Lower lobe of right lung (tissue), 2 donors: ENCODE results near the gene E2F6. TPM values are rescaled to one million over a fixed set of nuclear protein-coding genes. Genes with fewer than 3 reads are reported as not detected.
A peak's percentile ranks its signal among the peaks of the same experiment; 100 is the strongest.

Experiments used
- ATAC-seq, 2 donors: fragments of 200-7000 bp; cut with Tn5 transposase; one replicate each; pipeline ENCODE4 v1.9.1; 2020 to 2022; ENCODE audit warnings: mild to moderate bottlenecking in 2 of 2, moderate library complexity in 2 of 2
- DNase-seq: peaks from one replicate; pipeline ENCODE4 v3.0.0-alpha.2; 2020
- H3K27ac ChIP-seq: fragments of 200-600 bp; one replicate; pipeline ENCODE4 v1.8.0; 2022
- H3K27me3 ChIP-seq: fragments of 200-600 bp; one replicate; pipeline ENCODE4 v1.8.0; 2022; ENCODE audit warnings: low read depth
- H3K36me3 ChIP-seq: fragments of 200-600 bp; one replicate; pipeline ENCODE4 v1.8.0; 2022; ENCODE audit warnings: mild to moderate bottlenecking
- H3K4me1 ChIP-seq: fragments of 200-600 bp; one replicate; pipeline ENCODE4 v1.8.0; 2022
- H3K4me3 ChIP-seq: fragments of 200-600 bp; one replicate; pipeline ENCODE4 v1.8.0; 2022; ENCODE audit warnings: mild to moderate bottlenecking
- H3K9me3 ChIP-seq: fragments of 200-600 bp; one replicate; pipeline ENCODE4 v1.8.0; 2022
- CTCF ChIP-seq: fragments of 200-600 bp; IDR thresholded peaks from one replicate; pipeline ENCODE4 v1.8.0; 2022; ENCODE audit warnings: antibody characterized with exemption, mild to moderate bottlenecking
- intact Hi-C: fragments of 100-400 bp; cut with DNase I; formaldehyde crosslinking; loops from one replicate; pipeline ENCODE4 v1.11.0; 2022
- total RNA-seq: library from RNA; stranded (reverse); fragmentation: NEBNext Ultra II Directional; extraction: Animal tissue kit (Norgen Biotek cat#: 25700); gene quantifications from one replicate; pipeline ENCODE4 v1.2.1, GENCODE V29; 2021
- donor health status: DM: no; HTN: yes; CAD: no; lungs with severe emphysema.

Gene E2F6
- total RNA-seq, 1 donor from 2014 or later = 12.3 TPM

DNA sequence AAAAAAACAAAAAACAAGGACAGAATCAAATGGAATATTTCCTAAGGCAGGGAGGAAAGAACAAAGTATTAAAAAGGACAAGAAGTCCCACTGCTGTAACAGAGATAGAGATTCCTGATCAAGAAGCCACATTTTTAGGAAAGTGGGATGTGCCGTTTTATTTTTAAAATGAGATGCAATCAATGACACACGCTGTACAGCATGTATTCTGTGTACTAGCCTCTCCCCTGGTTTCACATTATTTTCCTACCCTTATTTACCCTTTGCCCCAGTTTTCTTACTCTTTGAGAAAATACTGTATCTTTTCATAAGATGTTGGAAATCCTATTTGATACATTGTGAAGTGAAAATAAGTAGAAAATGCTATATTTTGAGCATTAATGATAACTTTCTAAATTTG, 45.8 kb downstream of the E2F6 start:
- ATAC-seq (no peak), DNase-seq (no peak)
- Histone ChIP-seq H3K4me1 (no peaks in the 10 kb centered on the region), H3K9me3 (peaks cover 5% of the 10 kb centered on the region), H3K27ac (no peak overlapping the region), H3K4me3 (no peak overlapping the region), H3K36me3 (no peaks in the 10 kb centered on the region), H3K27me3 (no peaks in the 10 kb centered on the region)
- intact Hi-C loops = no loop called here
- TF ChIP-seq CTCF = no peak

GRCh38 chr2:11419781-11420180, 46.2 kb downstream of the E2F6 start:
- intact Hi-C loops = no loop called here
- ATAC-seq = no peak
- no peak for TF ChIP-seq CTCF
- Histone ChIP-seq H3K36me3 (no peaks in the 10 kb centered on the region), H3K4me1 (no peaks in the 10 kb centered on the region), H3K27ac (no peak overlapping the region), H3K9me3 (peaks cover 5% of the 10 kb centered on the region), H3K4me3 (no peak overlapping the region), H3K27me3 (no peaks in the 10 kb centered on the region)
- no peak for DNase-seq

DNA sequence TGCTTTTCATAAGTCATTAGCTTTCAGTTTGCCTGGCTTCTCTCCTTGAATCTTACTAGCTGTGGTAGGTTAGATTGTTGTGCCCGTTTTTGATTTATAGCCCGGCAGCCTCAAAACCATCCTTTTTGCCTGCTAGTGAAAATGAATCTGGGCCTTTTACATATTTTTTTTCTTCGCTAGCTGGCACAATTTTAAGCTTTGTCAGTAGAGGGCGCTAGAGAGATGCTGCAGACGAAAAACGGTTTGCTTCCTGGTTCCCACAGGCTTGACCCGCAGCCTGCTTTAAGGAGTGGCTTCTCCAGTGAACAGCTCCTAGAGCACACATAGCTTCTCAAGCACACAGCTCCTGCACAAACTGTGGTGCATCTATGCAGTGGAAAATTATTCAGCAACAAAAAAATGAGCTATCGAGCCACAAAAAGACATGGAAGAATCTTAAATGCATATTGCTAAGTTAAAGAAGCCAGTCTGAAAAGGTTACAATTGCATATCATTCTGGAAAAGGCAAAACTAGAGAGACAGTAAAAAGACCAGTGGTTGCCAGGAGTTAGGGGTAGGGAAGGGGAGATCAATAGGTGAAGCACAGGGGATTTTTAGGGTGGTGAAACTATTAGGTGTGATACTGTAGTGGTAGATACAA, 47.9 kb downstream of the E2F6 start:
- intact Hi-C loops = no loop called here
- DNase-seq (no peak), ATAC-seq (peak in 1 of 2 donors; percentile 45)
- peak; percentile 33 for TF ChIP-seq CTCF
- H3K36me3 ChIP-seq = no peaks in the 10 kb centered on the region
- no peaks in the 10 kb centered on the region for H3K4me1 ChIP-seq
- peaks cover 5% of the 10 kb centered on the region for H3K9me3 ChIP-seq
- no peaks in the 10 kb centered on the region for H3K27me3 ChIP-seq
- H3K27ac ChIP-seq = no peak overlapping the region
- no peak overlapping the region for H3K4me3 ChIP-seq

DNA sequence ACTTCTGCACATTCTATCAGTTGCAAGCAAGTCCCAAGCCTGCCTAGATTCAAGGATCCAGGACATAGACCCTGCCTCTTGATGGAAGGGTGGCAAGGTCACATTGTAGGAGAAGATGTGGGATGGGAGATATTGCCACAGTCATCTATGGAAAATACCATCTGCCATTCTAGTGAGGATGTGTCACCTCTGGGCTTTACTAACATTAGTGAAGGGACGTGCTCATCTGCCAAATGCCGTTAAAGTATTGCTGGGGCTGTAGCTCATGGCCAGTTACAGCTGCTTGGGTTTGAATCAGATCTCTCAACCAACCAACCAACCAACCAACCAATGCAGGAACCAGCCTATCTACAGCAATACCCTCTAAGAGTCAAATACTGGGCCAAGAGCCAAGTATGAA, 49.0 kb downstream of the E2F6 start:
- ATAC-seq = no peak
- intact Hi-C loops = no loop called here
- Histone ChIP-seq H3K4me3 (no peak overlapping the region), H3K27me3 (no peaks in the 10 kb centered on the region), H3K9me3 (peaks cover 5% of the 10 kb centered on the region), H3K27ac (no peak overlapping the region), H3K4me1 (peaks cover 3% of the 10 kb centered on the region), H3K36me3 (no peaks in the 10 kb centered on the region)
- no peak for DNase-seq
- TF ChIP-seq CTCF = no peak

DNA sequence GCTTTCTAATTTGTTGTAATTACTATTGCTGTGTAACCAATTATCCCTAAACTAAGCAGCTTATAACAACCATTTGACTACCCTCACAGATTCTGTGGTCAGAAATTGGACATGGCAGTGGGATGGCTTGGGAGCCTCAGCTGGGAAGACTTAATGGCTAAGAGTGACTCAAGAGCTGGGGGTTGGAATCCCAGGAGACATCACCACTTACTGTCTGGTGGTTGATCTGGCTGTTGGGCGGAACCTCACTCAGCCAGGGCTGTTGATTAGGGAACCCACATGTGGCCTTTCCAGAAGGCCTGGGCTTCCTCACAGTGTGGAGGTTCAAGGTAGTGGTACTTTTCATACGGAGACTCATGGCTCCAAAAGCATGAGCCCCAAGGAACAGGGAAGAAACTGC, 49.8 kb downstream of the E2F6 start:
- Histone ChIP-seq H3K36me3 (no peaks in the 10 kb centered on the region), H3K4me3 (no peak overlapping the region), H3K4me1 (peaks cover 10% of the 10 kb centered on the region), H3K27me3 (no peaks in the 10 kb centered on the region), H3K9me3 (peaks cover 5% of the 10 kb centered on the region), H3K27ac (no peak overlapping the region)
- DNase-seq (no peak), ATAC-seq (no peak)
- intact Hi-C loops = no loop called here
- no peak for TF ChIP-seq CTCF
